Suprapubic skin (tissue), 4 donors: ENCODE results near the gene TNS3.

Experiments
- CTCF ChIP-seq, 2 donors: fragments of 200-600 bp in 1 of 2; fragments of 450-650 bp in 1 of 2; sonication (generic) in 1 of 2; IDR thresholded peaks; one replicate each; pipeline ENCODE4 v1.5.1; 2016 to 2019; ENCODE audit warnings: antibody characterized with exemption in 2 of 2, mild to moderate bottlenecking in 1 of 2, moderate library complexity in 1 of 2
- POLR2A ChIP-seq, 2 donors: fragments of 450-650 bp; IDR thresholded peaks; one replicate each; pipeline ENCODE4 v1.6.1; 2017; ENCODE audit warnings: antibody characterized with exemption in 2 of 2, mild to moderate bottlenecking in 2 of 2, moderate library complexity in 2 of 2
- POLR2AphosphoS5 ChIP-seq, 3 donors: sonication (generic); formaldehyde crosslinking; IDR thresholded peaks; one replicate each; pipeline ENCODE4 v1.6.1; 2017; ENCODE audit warnings: antibody characterized with exemption in 3 of 3

DNA sequence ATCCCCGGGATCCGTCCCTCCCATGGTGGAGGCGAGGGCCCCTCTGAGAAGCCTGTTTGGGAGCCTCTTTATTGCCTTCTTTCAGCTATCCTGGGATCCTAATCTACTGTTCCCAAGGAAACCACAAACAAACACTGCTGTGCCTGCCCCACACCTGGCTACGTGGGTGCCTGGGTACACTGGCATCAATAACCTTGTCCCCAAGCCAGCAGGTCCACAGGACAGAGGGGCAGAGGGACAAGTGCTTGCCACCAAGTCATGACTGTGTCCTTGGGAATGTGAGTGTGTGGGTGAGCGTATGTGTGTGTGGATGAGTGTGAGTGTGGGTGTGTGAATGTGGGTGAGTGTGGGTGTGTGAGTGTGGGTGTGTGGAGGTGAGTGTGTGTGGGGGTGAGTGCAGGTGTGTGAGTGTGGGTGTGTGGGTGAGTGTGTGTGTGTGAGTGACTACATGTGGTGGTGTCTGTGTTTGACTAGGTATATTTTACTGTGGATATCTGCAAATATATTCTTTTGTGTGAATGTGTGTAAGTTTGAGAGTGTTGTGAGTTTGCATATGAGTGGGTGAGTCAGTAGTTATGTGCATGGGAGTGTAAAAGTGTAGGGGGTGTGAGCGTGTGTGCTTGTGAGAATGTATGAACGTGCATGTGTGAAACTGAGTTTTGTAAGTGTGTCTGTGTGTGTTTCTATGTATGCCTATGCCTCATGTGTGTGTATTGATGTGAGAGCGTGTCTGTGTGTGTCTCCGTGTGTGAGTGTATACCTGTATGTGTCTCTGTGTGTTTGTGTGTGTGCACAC, 96.1 kb downstream of the TNS3 start:
- TF ChIP-seq POLR2AphosphoS5 (IDR thresholded peaks at IDR 0.05) (no peak), CTCF (IDR thresholded peaks at IDR 0.05) (no peak), POLR2A (IDR thresholded peaks at IDR 0.05) (no peak)
